C4-2B (cell line): ENCODE measurements around the gene ZFAND2A.
"Not testable (repeated sequence)": the region's sequence is repeated elsewhere in the genome, so short reads cannot be mapped to it uniquely, and the experiment has no call there.

Experiments
- CTCF ChIP-seq: fragments of 450-650 bp; conservative IDR thresholded peaks from 2 replicates; pipeline ENCODE4 v1.5.1; 2017; ENCODE audit warnings: mild to moderate bottlenecking
- ZFX ChIP-seq: fragments of 450-650 bp; IDR thresholded peaks from 2 replicates; pipeline ENCODE4 v1.6.1; 2017

DNA sequence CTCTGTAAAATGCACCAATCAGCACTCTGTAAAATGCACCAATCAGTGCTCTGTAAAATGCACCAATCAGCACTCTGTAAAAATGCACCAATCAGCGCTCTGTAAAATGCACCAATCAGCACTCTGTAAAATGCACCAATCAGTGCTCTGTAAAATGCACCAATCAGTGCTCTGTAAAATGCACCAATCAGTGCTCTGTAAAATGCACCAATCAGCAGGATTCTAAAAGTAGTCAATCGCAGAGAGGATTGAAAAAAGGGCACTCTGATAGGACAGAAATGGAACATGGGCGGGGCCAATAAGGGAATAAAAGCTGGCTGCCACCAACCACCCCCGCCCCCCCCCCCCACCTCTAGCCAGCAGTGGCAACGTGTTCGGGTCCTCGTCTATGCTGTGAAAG, 11.5 kb upstream of the ZFAND2A start:
- not testable (repeated sequence) for TF ChIP-seq CTCF, ZFX
